Measurements from ENCODE around the gene EVA1A. TPM values are rescaled to one million over a fixed set of nuclear protein-coding genes. Genes with fewer than 3 reads are reported as not detected.

EVA1A gene
- 7.3 and 26.1 TPM in 2 replicates for total RNA-seq

GRCh38 chr2:75560768-75561565 lies at the start of gene EVA1A:
EVA1A (minus strand) TSS chr2:75560939; CDS start chr2:75518140, 42,799 bp downstream.

Other genes starting within 250 kb of the EVA1A start
- gene MRPL19, start 85.8 kb upstream of the EVA1A start, total RNA-seq, result 28.5 and 28.9 TPM in 2 replicates
- gene GCFC2, start 150.0 kb upstream of the EVA1A start, total RNA-seq, result 12.2 and 24.2 TPM in 2 replicates